ENCODE data around the gene RPL41. TPM values are rescaled to one million over a fixed set of nuclear protein-coding genes. Genes with fewer than 3 reads are reported as not detected.
A peak's percentile ranks its signal among the peaks of the same experiment; 100 is the strongest.

The RPL41 gene
- total and polyA plus RNA-seq, 9 of the 15 experiments (the other 6 are each of a cell fraction or from before 2014, with no cell fraction given), result 3,403 to 11,276 (median 5,604) TPM

DNA sequence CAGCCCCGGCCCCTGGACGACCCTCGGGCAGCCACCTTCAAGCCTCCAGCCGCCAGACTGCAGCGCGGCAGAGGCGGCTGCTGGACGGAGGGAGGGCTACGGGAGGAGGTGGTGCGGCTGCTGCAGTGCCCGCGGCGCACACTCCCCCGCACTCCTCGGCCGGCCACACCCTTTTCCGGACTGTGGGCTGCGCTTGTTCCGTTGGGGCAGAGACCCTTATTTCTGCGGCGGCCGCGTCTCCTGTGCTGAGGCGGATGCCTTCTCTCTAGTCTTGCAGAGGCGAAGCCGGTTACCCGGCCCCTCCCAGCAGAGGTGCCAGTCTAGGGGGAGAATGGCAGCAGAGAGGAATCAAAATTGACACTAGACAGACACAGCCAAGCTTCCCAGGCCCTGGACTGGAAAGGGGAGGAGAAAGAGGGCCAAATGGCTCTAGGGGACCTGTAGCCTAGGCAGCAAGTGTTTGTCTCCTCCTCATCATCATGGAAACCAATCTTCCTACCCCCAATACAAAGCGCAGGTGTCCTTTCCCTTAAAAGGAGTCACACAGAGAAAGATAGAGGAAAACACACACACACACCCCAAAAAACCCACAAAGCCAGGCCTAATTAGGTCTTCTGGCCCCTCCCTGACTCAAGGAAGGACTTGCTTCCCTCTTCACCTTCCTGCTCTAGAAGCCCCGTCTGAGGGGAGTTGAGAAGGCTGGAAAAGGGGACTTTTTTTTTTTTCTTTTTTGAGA lies 12.9 kb downstream of the RPL41 start (continued):
- no peak for TF ChIP-seq REST (IDR thresholded peaks at IDR 0.05; ENCODE audit: borderline replicate concordance)
- 0 out of 2 replicates have a peak, but pooled peaks have one; percentile 49 for TF ChIP-seq REST (CRISPR knock-in tag; IDR thresholded peaks at IDR 0.05; ENCODE audit: low read depth)
- no peak for TF ChIP-seq SMAD2 (IDR thresholded peaks at IDR 0.05; ENCODE audit: low read depth, low read length)
- no peak; the same call in 1 of the 2 replicates for TF ChIP-seq TCF7 (IDR thresholded peaks at IDR 0.05; ENCODE audit: borderline replicate concordance)
- TF ChIP-seq MAZ (CRISPR knock-in tag; conservative IDR thresholded peaks at IDR 0.05 in 1 of 2, IDR thresholded peaks at IDR 0.05 in 1 of 2), result peak; percentile 75 to 84
- no peak for TF ChIP-seq ZNF445 (CRISPR knock-in tag; IDR thresholded peaks at IDR 0.05; ENCODE audit: low read depth)
- no peak for TF ChIP-seq ZNF41 (CRISPR knock-in tag; conservative IDR thresholded peaks at IDR 0.05)
- TF ChIP-seq CREB3 (tag; conservative IDR thresholded peaks at IDR 0.05; ENCODE audit: low read depth), result no peak
- peak; percentile 34; the same call in 1 of the 2 replicates for TF ChIP-seq ZFP1 (CRISPR knock-in tag; IDR thresholded peaks at IDR 0.05)
- TF ChIP-seq TBP (optimal IDR thresholded peaks at IDR 0.05; ENCODE audit: low read depth, low read length), result peak; percentile 59
- TF ChIP-seq ZNF644 (tag; IDR thresholded peaks at IDR 0.05; ENCODE audit: low read depth), result no peak
- TF ChIP-seq, protein P1, sequence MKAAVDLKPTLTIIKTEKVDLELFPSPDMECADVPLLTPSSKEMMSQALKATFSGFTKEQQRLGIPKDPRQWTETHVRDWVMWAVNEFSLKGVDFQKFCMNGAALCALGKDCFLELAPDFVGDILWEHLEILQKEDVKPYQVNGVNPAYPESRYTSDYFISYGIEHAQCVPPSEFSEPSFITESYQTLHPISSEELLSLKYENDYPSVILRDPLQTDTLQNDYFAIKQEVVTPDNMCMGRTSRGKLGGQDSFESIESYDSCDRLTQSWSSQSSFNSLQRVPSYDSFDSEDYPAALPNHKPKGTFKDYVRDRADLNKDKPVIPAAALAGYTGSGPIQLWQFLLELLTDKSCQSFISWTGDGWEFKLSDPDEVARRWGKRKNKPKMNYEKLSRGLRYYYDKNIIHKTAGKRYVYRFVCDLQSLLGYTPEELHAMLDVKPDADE (conservative IDR thresholded peaks at IDR 0.05; ENCODE audit: control insufficient read depth, low read depth, low read length), result no peak; the same call in 1 of the 2 replicates
- TF ChIP-seq SRSF1 (IDR thresholded peaks at IDR 0.05; ENCODE audit: low read depth, low read length), result no peak
- TF ChIP-seq SMARCA4 (IDR thresholded peaks at IDR 0.05), result peak; percentile 61; the same call in 1 of the 2 replicates
- TF ChIP-seq SNIP1 (IDR thresholded peaks at IDR 0.05; ENCODE audit: low read depth), result no peak
- no peak for TF ChIP-seq RBM39 (optimal IDR thresholded peaks at IDR 0.05; ENCODE audit: low read depth, low read length)
- TF ChIP-seq NCOA1 (IDR thresholded peaks at IDR 0.05; ENCODE audit: low read depth), result peak; percentile 24; the same call in 1 of the 2 replicates
- TF ChIP-seq HLTF (IDR thresholded peaks at IDR 0.05), result 0 out of 2 replicates have a peak, but pooled peaks have one; percentile 22

Measured in K562 (cell line).